Kidney (tissue), 14 donors: Measurements from ENCODE around the gene JAKMIP1. TPM values are rescaled to one million over a fixed set of nuclear protein-coding genes. Genes with fewer than 3 reads are reported as not detected.

Source experiments
- DNase-seq, 5 donors: peaks; one replicate each; pipeline ENCODE4 v3.0.0-alpha.2; 2013 to 2020
- FAIRE-seq: peaks from 2 replicates; lab custom pipeline; 2012; peaks lifted over from hg19 to GRCh38; lab: Jason Lieb, UNC
- H3K27ac ChIP-seq, 2 donors: one replicate each; pipeline ENCODE4 v1.7.0; 2013; ENCODE audit warnings: low read depth in 2 of 2, low read length in 2 of 2, inconsistent platforms in 1 of 2
- H3K27me3 ChIP-seq: one replicate; pipeline ENCODE4 v1.7.1; 2013; ENCODE audit warnings: low read length, inconsistent platforms; ENCODE audit not compliant: control insufficient read depth, insufficient read depth
- H3K36me3 ChIP-seq, 3 donors: one replicate each; pipeline versions ENCODE4 v1.7.0 to v1.7.1; 2013; ENCODE audit warnings: low read length in 3 of 3, control low read depth in 1 of 3, inconsistent platforms in 1 of 3; ENCODE audit not compliant: insufficient read depth in 3 of 3, control insufficient read depth in 2 of 3
- H3K4me1 ChIP-seq, 3 donors: one replicate each; pipeline versions ENCODE4 v1.7.0 to v1.7.1; 2013; ENCODE audit warnings: low read length in 3 of 3, inconsistent platforms in 1 of 3, low read depth in 1 of 3; ENCODE audit not compliant: control insufficient read depth in 2 of 3, insufficient read depth in 2 of 3
- H3K4me3 ChIP-seq, 3 donors: one replicate each; pipeline versions ENCODE4 v1.7.0 to v1.8.1; 2013; ENCODE audit warnings: low read length in 3 of 3, control low read depth in 1 of 3, inconsistent platforms in 1 of 3
- H3K9ac ChIP-seq, 3 donors: one replicate each; pipeline versions ENCODE4 v1.7.0 to v1.7.1; 2013; ENCODE audit warnings: low read length in 3 of 3, control low read depth in 1 of 3, inconsistent platforms in 1 of 3
- H3K9me3 ChIP-seq, 3 donors: one replicate each; pipeline versions ENCODE4 v1.7.0 to v1.7.1; 2013; ENCODE audit warnings: low read length in 3 of 3, control low read depth in 1 of 3, inconsistent platforms in 1 of 3; ENCODE audit not compliant: control insufficient read depth in 2 of 3, insufficient read depth in 1 of 3
- CTCF ChIP-seq: IDR thresholded peaks from 3 replicates; pipeline ENCODE4 v1.5.1; 2012; ENCODE audit warnings: mild to moderate bottlenecking, moderate library complexity, borderline replicate concordance; ENCODE audit not compliant: insufficient read depth; ENCODE audit errors: extremely low read depth
- intact Hi-C: fragments of 100-400 bp; cut with DNase I; formaldehyde crosslinking; loops from one replicate; pipeline ENCODE4 v1.11.1; 2022
- polyA plus RNA-seq: library from polyadenylated mRNA; stranded (reverse); fragments of 350-450 nt; fragmentation: Illumina TruSeq; extraction: RNeasy Lipid Tissue Mini Kit (QIAGEN cat#74804); gene quantifications from one replicate; pipeline ENCODE4 v1.2.3, GENCODE V29; 2014; ENCODE audit warnings: low read depth, low replicate concordance; ENCODE audit not compliant: insufficient read depth
- total RNA-seq: library from RNA; stranded (reverse); fragmentation: NEBNext Ultra II Directional; extraction: Animal tissue kit (Norgen Biotek cat#: 25700); gene quantifications from one replicate; pipeline ENCODE4 v1.2.1, GENCODE V29; 2021
- donor health status: control.
- donor health status: control.
- donor health status: control.
- donor health status: control.
- donor health status: control.
- donor health status: DM: yes; HTN: yes; CAD: no.
- donor health status: Normal renal cell carcinoma (clear cell type).

The JAKMIP1 gene
- total and polyA plus RNA-seq, 2 donors from 2014 or later: 0.69 TPM; not detected in 1

GRCh38 chr4:6065166-6065565 lies 135.2 kb downstream of the JAKMIP1 start:
- FAIRE-seq (no peak), DNase-seq (no peak)
- Histone ChIP-seq H3K27ac (no peak overlapping the region), H3K4me1 (no peaks in the 10 kb centered on the region), H3K9ac (no peak overlapping the region), H3K36me3 (no peaks in the 10 kb centered on the region), H3K27me3 (no peaks in the 10 kb centered on the region), H3K9me3 (peaks cover 0 to 3% (median 2%) of the 10 kb centered on the region in 3 donors), H3K4me3 (no peak overlapping the region)
- no peak for TF ChIP-seq CTCF
- intact Hi-C loops: no loop called here

GRCh38 chr4:6064383-6064782 lies 136.0 kb downstream of the JAKMIP1 start:
- H3K4me3 ChIP-seq: no peak overlapping the region
- H3K27me3 ChIP-seq: no peaks in the 10 kb centered on the region
- DNase-seq (no peak), FAIRE-seq (no peak)
- H3K9me3 ChIP-seq: peaks cover 0 to 10% (median 2%) of the 10 kb centered on the region in 3 donors
- no peaks in the 10 kb centered on the region for H3K4me1 ChIP-seq
- TF ChIP-seq CTCF: no peak
- intact Hi-C loops: no loop called here
- H3K36me3 ChIP-seq: no peaks in the 10 kb centered on the region
- no peak overlapping the region for H3K9ac ChIP-seq
- H3K27ac ChIP-seq: no peak overlapping the region

- Histone ChIP-seq H3K9ac (no peak overlapping the region), H3K27me3 (no peaks in the 10 kb centered on the region), H3K4me3 (no peak overlapping the region), H3K9me3 (peaks cover 2 to 17% (median 4%) of the 10 kb centered on the region in 3 donors), H3K27ac (no peak overlapping the region), H3K4me1 (no peaks in the 10 kb centered on the region), H3K36me3 (no peaks in the 10 kb centered on the region)
- no peak for FAIRE-seq
- intact Hi-C loops: no loop called here
- DNase-seq: no peak
- no peak for TF ChIP-seq CTCF
Observed at GRCh38 chr4:6063684-6064083, 136.7 kb downstream of the JAKMIP1 start.

- Histone ChIP-seq H3K27ac (no peak overlapping the region), H3K9me3 (peaks cover 2 to 32% (median 5%) of the 10 kb centered on the region in 3 donors), H3K36me3 (no peaks in the 10 kb centered on the region), H3K9ac (no peak overlapping the region), H3K4me1 (no peaks in the 10 kb centered on the region), H3K4me3 (no peak overlapping the region), H3K27me3 (no peaks in the 10 kb centered on the region)
- intact Hi-C loops: no loop called here
- TF ChIP-seq CTCF: no peak
- FAIRE-seq (no peak), DNase-seq (no peak)
Observed at GRCh38 chr4:6062133-6062532, 138.2 kb downstream of the JAKMIP1 start.
